ENCODE data around the gene POU2F1.
A peak's percentile ranks its signal among the peaks of the same experiment; 100 is the strongest.

POU2F1 gene

GRCh38 chr1:167434306-167434705, 213.6 kb downstream of the POU2F1 start:
- DNase-seq (ENCODE audit: low read depth): no peak
- H3K4me3 ChIP-seq (ENCODE audit: low read depth, low read length): no peak overlapping the region
- no peak for TF ChIP-seq CTCF (conservative IDR thresholded peaks at IDR 0.05; ENCODE audit: low read depth, low read length)

GRCh38 chr1:167435484-167435883, 214.8 kb downstream of the POU2F1 start:
- TF ChIP-seq CTCF (conservative IDR thresholded peaks at IDR 0.05; ENCODE audit: low read depth, low read length): no peak
- DNase-seq (ENCODE audit: low read depth): no peak
- no peak overlapping the region for H3K4me3 ChIP-seq (ENCODE audit: low read depth, low read length)

GRCh38 chr1:167438171-167439138, 217.8 kb downstream of the POU2F1 start:
- no peak for DNase-seq (ENCODE audit: low read depth)
- H3K4me3 ChIP-seq (ENCODE audit: low read depth, low read length): no peak overlapping the region
- no peak for TF ChIP-seq CTCF (conservative IDR thresholded peaks at IDR 0.05; ENCODE audit: low read depth, low read length)

GRCh38 chr1:167439301-167439988, 218.8 kb downstream of the POU2F1 start:
- peak overlapping the region; percentile 55 for H3K4me3 ChIP-seq (ENCODE audit: low read depth, low read length)
- peak; percentile 41 for TF ChIP-seq CTCF (conservative IDR thresholded peaks at IDR 0.05; ENCODE audit: low read depth, low read length)
- peak; percentile 41 for DNase-seq (ENCODE audit: low read depth)

- no peak for TF ChIP-seq CTCF (conservative IDR thresholded peaks at IDR 0.05; ENCODE audit: low read depth, low read length)
- no peak for DNase-seq (ENCODE audit: low read depth)
- H3K4me3 ChIP-seq (ENCODE audit: low read depth, low read length): no peak overlapping the region
Observed at GRCh38 chr1:167440345-167440744, 219.7 kb downstream of the POU2F1 start.

GRCh38 chr1:167440776-167441175, 220.1 kb downstream of the POU2F1 start:
- H3K4me3 ChIP-seq (ENCODE audit: low read depth, low read length): no peak overlapping the region
- no peak for TF ChIP-seq CTCF (conservative IDR thresholded peaks at IDR 0.05; ENCODE audit: low read depth, low read length)
- DNase-seq (ENCODE audit: low read depth): no peak
